ENCODE results near the gene ORC3. TPM values are rescaled to one million over a fixed set of nuclear protein-coding genes. Genes with fewer than 3 reads are reported as not detected.

Gene ORC3
- total RNA-seq, 2 donors from 2014 or later: 14.0 to 16.4 TPM

- no peak for TF ChIP-seq CTCF (IDR thresholded peaks at IDR 0.05)
- Histone ChIP-seq H3K27ac (no peak overlapping the region), H3K9me3 (no peaks in the 10 kb centered on the region), H3K27me3 (no peaks in the 10 kb centered on the region), H3K36me3 (no peaks in the 10 kb centered on the region), H3K9ac (ENCODE audit: low read depth in 2 of 2, low read length in 2 of 2) (no peak overlapping the region), H3K4me3 (no peak overlapping the region), H3K4me1 (no peaks in the 10 kb centered on the region)
- intact Hi-C loops (cut with DNase I): no loop called here
- no peak for DNase-seq
Observed at GRCh38 chr6:87654122-87654521, 64.2 kb downstream of the ORC3 start.

GRCh38 chr6:87654875-87655454 is 65.0 kb downstream of the ORC3 start:
- H3K9ac ChIP-seq (ENCODE audit: low read depth in 2 of 2, low read length in 2 of 2): no peak overlapping the region
- H3K36me3 ChIP-seq: no peaks in the 10 kb centered on the region
- H3K27ac ChIP-seq: no peak overlapping the region
- intact Hi-C loops (cut with DNase I): no loop called here
- no peaks in the 10 kb centered on the region for H3K4me1 ChIP-seq
- no peaks in the 10 kb centered on the region for H3K9me3 ChIP-seq
- no peak for DNase-seq
- no peaks in the 10 kb centered on the region for H3K27me3 ChIP-seq
- TF ChIP-seq CTCF (IDR thresholded peaks at IDR 0.05): no peak
- no peak overlapping the region for H3K4me3 ChIP-seq

DNA sequence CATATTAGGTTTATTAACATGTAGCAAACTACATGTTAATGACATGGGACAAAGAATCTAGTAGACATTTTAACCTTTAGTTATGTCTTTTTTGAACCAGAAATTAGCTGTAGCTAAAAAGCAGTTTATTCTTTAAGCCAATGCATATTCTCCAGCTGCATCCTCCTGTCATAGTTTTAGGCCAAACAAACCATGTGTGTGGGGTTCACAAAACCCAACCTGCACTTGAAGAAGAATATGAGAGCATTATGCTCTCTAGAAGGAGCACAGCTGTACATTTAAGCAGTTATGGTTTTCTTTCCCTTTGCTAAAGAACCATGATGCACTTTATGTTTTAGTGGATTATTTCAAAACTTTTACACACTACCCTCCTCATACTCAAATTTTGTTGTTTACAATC is 65.9 kb downstream of the ORC3 start:
- Histone ChIP-seq H3K9me3 (no peaks in the 10 kb centered on the region), H3K4me3 (no peak overlapping the region), H3K36me3 (no peaks in the 10 kb centered on the region), H3K27ac (no peak overlapping the region), H3K9ac (ENCODE audit: low read depth in 2 of 2, low read length in 2 of 2) (no peak overlapping the region), H3K27me3 (no peaks in the 10 kb centered on the region), H3K4me1 (no peaks in the 10 kb centered on the region)
- no peak for TF ChIP-seq CTCF (IDR thresholded peaks at IDR 0.05)
- intact Hi-C loops (cut with DNase I): no loop called here
- no peak for DNase-seq

- Histone ChIP-seq H3K27ac (no peak overlapping the region), H3K4me3 (no peak overlapping the region), H3K4me1 (no peaks in the 10 kb centered on the region), H3K36me3 (no peaks in the 10 kb centered on the region), H3K27me3 (no peaks in the 10 kb centered on the region), H3K9me3 (no peaks in the 10 kb centered on the region), H3K9ac (ENCODE audit: low read depth in 2 of 2, low read length in 2 of 2) (no peak overlapping the region)
- TF ChIP-seq CTCF (IDR thresholded peaks at IDR 0.05): no peak
- DNase-seq: no peak
- intact Hi-C loops (cut with DNase I): no loop called here
Observed at GRCh38 chr6:87656857-87657256, 66.9 kb downstream of the ORC3 start.

- no peak for DNase-seq
- Histone ChIP-seq H3K27me3 (no peaks in the 10 kb centered on the region), H3K9ac (ENCODE audit: low read depth in 2 of 2, low read length in 2 of 2) (no peak overlapping the region), H3K9me3 (no peaks in the 10 kb centered on the region), H3K36me3 (no peaks in the 10 kb centered on the region), H3K4me1 (no peaks in the 10 kb centered on the region), H3K27ac (no peak overlapping the region), H3K4me3 (no peak overlapping the region)
- intact Hi-C loops (cut with DNase I): no loop called here
- no peak for TF ChIP-seq CTCF (IDR thresholded peaks at IDR 0.05)
Observed at GRCh38 chr6:87658516-87658915, 68.6 kb downstream of the ORC3 start.

Measured in colonic mucosa (tissue), 4 donors.